Brain microvascular endothelial cell (primary cell): ENCODE measurements around the gene CSTF2.

Source experiments
- DNase-seq: peaks from one replicate; pipeline ENCODE4 v3.0.0-alpha.2; 2020
- H3K27ac ChIP-seq: fragments of 250-450 bp; sonication (Bioruptor Pico); 2 replicates; pipeline ENCODE4 v1.5.1; 2020; ENCODE audit warnings: mild to moderate bottlenecking, moderate library complexity
- H3K27me3 ChIP-seq: fragments of 250-450 bp; sonication (Bioruptor Pico); replicated peaks from 2 replicates; pipeline ENCODE4 v1.5.1; 2020; ENCODE audit warnings: mild to moderate bottlenecking
- H3K36me3 ChIP-seq: fragments of 250-450 bp; sonication (Bioruptor Pico); replicated peaks from 2 replicates; pipeline ENCODE4 v1.5.1; 2020; ENCODE audit warnings: mild to moderate bottlenecking
- H3K4me3 ChIP-seq: 2 replicates; pipeline ENCODE4 v1.5.1; 2011; ENCODE audit warnings: low read depth, mild to moderate bottlenecking, control low read depth, low read length, moderate library complexity
- CTCF ChIP-seq: IDR thresholded peaks from 2 replicates; pipeline ENCODE4 v1.5.1; 2011; ENCODE audit warnings: low read depth, mild to moderate bottlenecking, moderate library complexity, low read length, control low read depth, inconsistent platforms; ENCODE audit errors: missing control alignments
- in situ Hi-C: cut with HindIII; loops from 2 replicates; pipeline ENCODE4 v1.10.0; 2017; ENCODE audit warnings: low sequenced_read_pairs, low pct_ligation_motif_present

CSTF2 gene

GRCh38 chrX:100880368-100880767 lies 60.2 kb downstream of the CSTF2 start:
- in situ Hi-C loops: no loop called here
- Histone ChIP-seq H3K27me3 (no peaks in the 10 kb centered on the region), H3K36me3 (no peaks in the 10 kb centered on the region), H3K27ac (no peak overlapping the region), H3K4me3 (no peak overlapping the region)
- TF ChIP-seq CTCF: no peak
- no peak for DNase-seq

DNA sequence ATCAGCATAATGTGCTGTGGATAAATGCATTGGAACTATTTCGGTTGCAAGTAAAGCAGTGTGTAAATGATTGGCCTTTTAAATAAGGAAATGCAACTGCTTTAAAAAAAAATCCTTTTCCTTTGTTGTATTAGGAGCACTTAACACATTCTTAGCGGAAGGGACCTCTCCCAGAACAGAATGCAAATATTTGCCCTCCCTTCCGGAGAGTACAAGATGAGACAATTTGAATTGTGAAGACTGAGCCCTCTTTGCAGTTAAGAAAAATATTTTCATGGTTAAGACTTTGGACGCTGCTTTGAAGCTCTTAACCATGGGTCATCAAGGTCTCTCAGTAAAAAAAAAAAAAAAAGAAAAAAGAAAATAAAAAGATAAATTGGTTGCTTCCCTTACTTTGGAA lies 63.5 kb downstream of the CSTF2 start:
- DNase-seq: no peak
- in situ Hi-C loops: no loop called here
- Histone ChIP-seq H3K27me3 (no peaks in the 10 kb centered on the region), H3K36me3 (no peaks in the 10 kb centered on the region), H3K4me3 (no peak overlapping the region), H3K27ac (no peak overlapping the region)
- TF ChIP-seq CTCF: no peak
